ENCODE data around the gene APEH.

The APEH gene

DNA sequence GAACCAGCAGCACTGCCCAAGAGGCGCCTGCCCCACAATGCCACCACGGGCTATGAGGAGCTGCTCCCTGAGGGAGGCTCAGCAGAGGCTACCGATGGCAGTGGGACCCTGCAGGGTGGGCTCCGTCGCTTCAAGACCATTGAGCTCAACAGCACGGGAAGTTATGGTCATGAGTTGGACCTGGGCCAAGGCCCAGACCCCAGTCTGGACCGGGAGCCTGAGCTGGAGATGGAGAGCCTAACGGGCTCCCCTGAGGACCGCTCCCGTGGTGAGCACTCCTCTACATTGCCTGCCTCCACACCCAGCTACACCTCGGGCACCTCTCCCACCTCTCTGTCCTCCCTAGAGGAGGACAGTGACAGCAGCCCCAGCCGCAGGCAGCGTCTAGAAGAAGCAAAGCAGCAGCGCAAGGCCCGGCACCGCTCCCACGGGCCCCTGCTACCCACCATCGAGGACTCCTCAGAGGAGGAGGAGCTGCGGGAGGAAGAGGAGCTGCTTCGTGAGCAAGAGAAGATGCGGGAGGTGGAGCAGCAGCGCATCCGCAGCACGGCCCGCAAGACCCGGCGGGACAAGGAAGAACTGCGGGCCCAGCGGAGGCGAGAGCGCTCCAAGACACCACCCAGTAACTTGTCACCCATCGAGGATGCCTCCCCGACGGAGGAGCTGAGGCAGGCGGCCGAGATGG is 21.8 kb upstream of the APEH start:
- no peak for DNase-seq

DNA sequence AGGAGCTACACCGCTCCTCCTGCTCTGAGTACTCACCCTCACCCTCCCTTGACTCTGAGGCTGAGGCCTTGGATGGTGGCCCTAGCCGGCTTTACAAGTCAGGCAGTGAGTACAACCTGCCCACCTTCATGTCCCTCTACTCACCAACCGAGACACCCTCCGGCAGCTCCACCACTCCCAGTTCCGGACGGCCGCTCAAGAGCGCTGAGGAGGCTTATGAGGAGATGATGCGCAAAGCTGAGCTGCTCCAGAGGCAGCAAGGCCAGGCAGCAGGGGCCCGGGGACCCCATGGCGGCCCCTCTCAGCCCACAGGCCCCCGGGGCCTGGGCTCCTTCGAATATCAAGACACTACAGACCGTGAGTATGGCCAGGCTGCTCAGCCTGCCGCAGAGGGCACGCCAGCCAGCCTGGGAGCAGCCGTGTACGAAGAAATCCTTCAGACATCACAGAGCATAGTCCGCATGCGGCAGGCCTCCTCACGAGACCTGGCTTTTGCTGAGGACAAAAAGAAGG is 21.2 kb upstream of the APEH start:
- DNase-seq: no peak

DNA sequence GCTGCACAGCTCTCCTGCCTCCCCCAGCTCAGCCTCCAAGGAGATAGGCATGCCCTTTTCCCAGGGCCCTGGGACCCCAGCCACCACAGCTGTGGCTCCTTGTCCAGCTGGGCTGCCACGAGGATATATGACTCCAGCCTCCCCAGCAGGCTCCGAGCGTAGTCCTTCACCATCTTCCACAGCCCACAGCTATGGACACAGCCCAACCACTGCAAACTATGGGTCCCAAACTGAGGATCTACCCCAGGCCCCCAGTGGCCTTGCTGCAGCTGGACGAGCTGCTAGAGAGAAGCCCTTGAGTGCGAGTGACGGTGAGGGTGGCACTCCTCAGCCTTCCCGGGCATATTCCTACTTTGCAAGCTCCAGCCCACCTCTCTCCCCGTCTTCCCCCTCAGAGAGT is 20.5 kb upstream of the APEH start:
- DNase-seq: no peak

DNA sequence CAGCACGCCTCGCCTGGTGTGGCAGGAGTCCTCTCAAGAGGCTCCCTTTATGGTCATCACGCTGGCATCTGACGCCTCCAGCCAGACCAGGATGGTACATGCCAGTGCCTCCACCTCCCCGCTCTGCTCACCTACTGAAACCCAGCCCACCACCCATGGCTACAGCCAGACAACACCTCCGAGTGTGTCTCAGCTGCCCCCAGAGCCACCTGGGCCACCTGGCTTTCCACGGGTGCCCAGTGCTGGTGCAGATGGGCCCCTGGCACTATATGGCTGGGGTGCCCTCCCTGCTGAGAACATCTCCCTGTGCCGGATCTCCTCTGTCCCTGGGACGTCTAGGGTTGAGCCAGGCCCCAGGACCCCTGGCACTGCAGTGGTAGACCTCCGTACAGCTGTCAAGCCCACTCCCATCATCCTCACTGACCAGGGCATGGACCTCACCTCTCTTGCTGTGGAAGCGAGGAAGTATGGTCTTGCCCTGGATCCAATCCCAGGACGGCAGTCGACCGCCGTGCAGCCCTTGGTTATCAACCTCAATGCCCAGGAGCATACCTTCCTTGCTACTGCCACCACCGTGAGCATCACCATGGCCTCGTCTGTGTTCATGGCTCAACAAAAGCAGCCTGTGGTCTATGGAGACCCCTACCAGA is 19.9 kb upstream of the APEH start:
- no peak for DNase-seq

DNA sequence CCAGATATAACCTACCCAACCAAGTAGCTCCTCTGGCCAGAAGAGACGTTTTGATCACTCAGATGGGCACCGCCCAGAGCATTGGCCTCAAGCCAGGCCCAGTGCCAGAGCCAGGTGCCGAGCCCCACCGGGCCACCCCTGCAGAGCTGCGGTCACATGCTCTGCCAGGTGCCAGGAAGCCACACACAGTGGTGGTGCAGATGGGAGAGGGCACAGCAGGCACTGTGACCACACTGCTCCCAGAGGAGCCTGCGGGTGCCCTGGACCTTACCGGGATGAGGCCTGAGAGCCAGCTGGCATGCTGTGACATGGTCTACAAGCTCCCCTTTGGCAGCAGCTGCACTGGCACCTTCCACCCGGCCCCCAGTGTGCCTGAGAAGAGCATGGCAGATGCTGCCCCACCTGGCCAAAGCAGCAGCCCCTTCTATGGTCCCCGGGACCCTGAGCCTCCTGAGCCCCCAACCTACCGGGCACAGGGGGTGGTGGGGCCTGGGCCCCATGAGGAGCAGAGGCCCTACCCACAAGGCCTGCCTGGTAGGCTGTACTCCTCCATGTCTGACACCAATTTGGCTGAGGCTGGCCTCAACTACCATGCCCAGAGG is 19.1 kb upstream of the APEH start:
- no peak for DNase-seq

DNA sequence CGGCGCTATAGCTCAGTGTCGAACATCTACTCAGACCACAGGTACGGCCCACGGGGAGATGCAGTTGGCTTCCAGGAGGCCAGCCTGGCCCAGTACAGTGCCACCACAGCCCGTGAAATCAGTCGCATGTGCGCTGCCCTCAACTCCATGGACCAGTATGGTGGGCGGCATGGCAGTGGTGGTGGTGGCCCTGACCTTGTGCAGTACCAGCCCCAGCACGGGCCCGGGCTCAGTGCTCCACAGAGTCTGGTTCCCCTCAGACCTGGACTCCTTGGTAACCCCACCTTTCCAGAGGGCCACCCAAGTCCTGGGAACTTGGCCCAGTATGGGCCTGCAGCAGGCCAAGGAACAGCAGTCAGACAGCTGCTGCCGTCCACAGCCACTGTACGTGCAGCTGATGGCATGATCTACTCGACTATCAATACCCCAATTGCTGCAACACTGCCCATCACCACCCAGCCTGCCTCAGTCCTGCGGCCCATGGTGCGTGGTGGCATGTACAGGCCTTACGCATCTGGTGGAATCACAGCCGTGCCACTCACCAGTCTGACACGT is 18.3 kb upstream of the APEH start:
- DNase-seq: no peak

DNA sequence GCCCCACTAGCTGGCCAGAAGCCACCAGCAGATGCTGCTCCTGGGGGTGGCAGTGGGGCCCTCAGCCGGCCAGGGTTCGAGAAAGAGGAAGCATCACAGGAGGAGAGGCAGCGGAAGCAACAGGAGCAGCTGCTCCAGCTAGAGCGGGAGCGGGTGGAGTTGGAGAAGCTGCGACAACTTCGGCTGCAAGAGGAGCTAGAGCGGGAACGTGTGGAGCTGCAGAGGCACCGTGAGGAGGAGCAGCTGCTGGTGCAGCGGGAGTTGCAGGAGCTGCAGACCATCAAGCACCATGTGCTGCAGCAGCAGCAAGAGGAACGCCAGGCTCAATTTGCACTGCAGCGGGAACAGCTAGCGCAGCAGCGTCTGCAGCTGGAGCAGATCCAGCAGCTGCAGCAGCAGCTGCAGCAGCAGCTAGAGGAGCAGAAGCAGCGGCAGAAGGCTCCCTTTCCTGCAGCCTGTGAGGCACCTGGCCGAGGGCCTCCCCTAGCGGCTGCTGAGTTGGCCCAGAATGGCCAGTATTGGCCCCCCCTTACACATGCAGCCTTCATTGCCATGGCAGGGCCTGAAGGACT is 17.5 kb upstream of the APEH start:
- no peak for DNase-seq

DNA sequence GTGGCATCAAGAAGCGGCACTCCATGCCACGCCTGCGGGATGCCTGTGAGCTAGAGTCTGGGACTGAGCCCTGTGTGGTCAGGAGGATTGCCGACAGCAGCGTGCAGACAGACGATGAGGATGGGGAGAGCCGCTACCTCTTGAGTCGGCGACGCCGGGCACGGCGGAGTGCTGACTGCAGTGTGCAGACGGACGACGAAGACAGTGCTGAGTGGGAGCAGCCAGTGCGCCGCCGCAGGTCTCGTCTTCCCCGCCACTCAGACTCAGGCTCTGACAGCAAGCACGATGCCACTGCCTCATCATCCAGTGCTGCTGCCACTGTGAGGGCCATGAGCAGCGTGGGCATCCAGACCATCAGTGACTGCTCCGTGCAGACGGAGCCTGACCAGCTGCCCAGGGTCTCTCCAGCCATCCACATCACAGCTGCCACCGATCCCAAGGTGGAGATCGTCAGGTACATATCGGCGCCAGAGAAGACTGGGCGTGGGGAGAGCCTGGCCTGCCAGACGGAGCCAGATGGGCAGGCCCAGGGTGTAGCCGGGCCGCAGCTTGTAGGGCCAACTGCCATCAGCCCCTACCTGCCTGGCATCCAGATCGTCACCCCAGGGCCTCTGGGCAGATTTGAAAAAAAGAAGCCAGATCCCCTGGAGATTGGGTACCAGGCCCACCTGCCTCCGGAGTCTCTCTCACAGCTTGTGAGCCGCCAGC is 16.8 kb upstream of the APEH start:
- no peak for DNase-seq

DNA sequence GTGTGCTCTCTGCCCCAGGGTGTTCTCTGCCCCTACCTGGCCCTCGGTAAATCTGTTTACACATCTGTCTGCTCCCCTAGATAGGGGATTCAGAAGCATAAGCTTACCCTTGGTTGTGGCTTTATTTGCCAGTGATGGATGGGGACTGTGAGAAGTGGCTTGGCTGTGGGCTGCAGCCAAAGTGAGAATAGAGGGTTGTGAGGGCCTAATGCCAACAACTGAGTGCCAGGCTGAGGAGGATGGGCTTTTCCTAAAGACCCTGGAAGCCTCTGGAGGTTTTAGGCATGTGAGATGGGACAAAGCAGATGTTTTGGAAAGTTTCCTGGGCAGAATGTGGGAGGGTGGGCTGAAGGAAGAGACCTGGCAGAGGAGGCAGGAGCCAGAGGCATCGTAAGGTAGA is 15.4 kb upstream of the APEH start:
- no peak for DNase-seq

DNA sequence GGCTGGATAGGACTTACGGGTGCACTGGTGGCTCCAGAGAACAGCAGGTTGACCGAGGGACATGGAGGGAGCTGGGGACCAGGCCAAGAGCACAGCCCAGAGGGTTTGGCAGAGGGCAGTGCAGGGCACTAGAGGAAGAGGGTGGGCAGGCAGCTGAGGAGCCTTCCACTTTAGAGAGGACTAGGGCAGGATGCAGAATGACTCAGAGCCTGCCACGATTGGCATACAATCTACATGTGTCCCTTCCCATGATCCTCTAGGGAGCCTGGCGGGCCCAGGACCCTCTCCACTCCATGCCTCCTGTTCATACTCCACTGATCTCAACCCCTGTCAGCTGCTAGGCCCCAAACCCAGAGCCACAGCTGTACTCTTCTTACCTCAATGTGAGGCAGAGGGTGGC is 14.4 kb upstream of the APEH start:
- DNase-seq: no peak

DNA sequence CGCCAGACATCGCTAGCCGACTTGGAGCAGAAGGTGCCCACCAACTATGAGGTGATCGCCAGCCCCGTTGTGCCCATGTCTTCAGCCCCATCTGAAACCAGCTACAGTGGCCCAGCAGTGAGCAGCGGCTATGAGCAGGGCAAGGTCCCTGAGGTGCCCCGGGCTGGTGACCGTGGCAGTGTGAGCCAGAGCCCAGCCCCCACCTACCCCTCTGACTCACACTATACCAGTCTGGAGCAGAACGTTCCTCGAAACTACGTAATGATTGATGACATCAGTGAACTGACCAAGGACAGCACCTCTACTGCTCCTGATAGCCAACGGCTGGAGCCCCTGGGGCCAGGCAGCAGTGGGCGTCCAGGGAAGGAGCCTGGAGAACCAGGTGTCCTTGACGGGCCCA is 12.9 kb upstream of the APEH start:
- no peak for DNase-seq

DNA sequence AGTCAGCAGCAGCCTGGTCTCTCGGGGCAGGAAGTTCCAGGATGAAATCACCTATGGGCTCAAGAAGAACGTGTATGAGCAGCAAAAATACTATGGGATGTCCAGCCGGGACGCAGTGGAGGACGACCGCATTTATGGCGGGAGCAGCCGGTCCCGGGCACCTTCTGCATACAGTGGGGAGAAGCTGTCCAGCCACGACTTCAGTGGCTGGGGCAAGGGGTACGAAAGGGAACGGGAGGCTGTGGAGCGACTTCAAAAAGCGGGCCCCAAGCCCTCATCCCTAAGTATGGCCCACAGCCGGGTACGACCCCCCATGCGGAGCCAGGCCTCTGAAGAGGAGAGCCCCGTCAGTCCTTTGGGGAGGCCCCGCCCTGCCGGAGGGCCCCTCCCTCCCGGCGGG is 12.1 kb upstream of the APEH start:
- DNase-seq: no peak

DNA sequence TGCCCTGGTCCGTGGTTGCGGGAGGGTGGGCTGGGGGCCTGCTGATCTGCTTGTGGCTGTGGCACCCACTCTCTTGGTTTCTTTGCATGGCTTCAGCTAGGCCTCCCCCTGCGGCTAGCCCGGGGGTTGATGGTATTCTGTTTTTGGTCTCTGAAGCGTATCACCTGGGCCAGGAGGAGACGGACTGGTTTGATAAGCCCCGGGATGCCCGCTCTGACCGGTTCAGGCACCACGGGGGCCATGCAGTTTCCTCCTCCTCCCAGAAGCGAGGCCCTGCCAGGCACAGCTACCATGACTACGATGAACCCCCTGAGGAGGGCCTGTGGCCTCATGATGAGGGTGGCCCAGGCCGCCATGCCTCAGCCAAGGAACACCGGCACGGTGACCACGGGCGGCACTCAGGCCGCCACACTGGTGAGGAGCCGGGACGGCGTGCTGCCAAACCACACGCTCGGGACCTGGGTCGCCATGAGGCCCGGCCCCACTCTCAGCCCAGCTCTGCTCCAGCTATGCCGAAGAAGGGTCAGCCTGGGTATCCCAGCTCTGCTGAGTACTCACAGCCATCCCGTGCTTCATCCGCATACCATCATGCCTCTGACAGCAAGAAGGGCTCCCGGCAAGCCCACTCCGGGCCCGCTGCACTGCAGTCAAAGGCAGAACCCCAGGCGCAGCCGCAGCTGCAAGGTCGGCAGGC is 11.3 kb upstream of the APEH start:
- DNase-seq: no peak

DNA sequence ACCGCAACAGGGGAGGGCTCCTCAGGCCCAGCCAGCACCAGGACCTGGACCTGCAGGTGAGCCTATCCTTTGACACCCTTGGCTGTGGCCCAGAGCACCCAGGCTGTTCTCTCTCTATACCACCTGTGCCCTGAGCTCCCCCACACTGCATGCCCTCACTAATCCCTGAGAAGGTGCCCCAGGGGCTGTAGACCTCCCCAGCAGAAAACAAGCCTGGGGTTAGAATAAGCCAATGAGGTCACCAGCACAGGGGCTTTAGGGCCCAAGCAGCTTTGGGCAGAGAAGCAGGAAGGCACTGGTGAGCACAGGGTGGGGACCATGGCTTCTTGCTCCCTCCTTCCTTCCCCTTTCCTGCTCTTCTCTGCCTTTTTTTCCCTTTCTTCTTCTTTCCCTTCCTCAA is 10.3 kb upstream of the APEH start:
- no peak for DNase-seq

DNA sequence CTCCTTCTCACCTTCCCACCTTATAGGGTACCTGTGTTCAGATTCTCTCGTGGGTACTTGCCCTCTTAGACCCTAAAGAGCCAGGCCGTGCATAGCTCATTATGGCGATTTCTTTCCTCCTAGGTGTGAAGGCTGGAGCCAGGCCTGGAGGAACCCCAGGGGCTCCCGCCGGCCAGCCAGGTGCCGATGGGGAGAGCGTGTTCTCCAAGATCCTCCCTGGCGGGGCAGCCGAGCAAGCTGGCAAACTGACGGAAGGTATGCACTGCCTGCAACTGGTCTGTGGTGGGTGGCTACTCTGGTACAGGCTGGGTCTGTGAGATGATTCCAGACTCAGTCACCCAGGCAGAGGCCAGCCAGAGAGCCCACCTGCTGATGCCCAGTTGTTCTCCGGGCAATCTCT is 9.9 kb upstream of the APEH start:
- DNase-seq: no peak

DNA sequence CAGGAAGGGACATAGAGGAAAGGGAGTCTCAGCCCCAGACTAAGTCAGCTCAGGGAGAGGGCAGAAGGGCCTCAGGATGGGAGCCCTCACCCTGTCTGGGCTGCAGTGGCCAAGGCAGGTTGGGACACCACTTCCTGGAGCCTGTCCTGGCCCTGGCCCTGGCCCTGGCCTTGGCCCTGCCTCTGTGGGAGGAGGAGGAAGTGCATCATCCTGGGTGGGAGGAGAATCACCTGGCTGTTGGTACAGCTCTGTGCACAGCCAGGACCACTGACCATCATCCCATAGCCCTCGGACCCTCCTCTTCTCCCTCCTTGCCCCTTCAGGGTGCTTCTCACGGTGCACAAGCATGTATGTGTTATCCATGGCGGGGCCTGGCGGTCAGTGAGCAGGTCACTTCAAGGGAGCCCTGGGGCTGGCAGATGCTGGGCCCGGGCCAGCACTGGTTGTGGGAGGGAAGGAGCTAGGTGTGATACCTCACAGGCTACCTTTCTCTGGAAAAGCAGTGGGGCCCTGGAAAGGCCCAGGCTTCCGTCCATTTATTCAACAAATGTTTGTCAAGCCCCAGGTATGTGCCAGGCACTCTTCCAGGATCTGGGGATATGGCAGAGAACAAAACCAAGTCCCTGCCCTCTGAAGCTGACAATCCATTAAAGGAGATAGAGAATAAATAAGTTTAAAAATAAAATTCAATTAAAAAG is 8.2 kb upstream of the APEH start:
- DNase-seq: no peak

DNA sequence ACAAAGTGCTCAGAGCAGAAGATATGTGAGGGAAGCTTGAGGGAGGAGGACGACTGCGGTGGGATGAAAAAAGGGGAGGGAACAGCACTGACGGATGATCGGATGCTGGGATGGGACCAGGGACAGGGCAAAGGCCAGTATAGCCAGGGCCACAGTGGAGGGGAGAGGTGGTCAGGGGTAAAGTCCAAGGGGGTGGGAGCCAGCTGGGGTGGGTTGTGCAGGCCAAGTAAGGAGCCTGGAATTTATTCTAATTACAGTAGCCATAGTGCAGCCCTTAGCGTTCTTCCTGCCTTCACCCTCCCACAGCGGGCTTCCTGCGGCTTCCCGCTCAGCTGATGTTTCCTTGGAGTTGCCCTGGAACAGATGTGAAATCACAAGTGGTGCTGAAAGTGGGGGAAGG is 7.6 kb upstream of the APEH start:
- no peak for DNase-seq

DNA sequence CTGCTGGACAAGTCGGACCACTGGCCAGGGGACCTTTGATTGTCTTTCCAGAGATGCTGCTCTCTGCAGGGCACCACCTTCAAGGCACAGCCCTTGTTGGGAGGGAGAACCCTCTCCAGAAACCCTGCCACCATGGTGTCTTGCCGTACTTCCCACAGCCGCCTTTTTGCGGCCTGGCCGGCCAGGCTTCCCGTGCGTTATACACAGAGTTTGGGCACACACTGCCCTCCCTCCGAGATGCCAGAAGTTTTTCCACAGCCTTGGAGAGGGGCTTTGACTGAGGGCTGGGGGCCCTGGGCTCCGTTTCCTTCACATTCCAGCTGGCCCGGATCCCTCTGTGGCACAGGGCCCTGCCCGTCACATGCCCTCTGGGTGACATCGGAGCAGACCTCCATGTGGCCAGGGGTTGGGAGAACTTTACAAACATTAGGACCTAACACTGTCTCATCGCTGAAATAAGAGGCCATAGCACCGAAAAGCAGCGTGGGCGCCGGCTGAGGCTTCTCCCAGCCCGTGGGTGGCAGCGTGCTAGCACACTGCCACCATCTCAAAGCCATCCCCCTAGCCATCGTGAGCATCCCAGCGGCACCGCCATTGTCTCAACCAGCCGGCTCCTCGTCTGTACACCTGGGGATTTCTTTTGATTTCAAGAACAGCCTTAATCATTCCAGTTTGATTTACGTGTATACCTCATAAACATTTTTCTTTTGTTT is 6.3 kb upstream of the APEH start:
- no peak for DNase-seq

DNA sequence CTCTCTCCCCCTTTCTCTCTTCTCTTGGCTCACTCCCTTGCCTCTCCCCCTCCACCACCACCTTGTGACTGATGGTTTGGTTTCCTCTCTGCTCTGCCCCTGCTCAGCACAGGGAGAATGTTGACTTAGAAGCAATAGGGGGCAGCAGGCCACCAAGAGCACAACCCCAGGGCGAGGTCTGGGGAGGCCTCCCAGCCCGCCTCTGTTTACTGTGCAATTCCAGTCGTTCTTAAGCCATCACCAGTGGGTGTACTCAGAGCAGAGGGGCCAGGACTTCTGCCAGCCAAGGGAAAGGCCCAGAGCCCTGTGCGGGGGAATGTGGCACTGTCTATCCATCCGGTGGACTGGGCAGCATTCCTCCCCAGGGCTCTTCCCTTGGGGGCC is 5.7 kb upstream of the APEH start:
- no peak for DNase-seq

DNA sequence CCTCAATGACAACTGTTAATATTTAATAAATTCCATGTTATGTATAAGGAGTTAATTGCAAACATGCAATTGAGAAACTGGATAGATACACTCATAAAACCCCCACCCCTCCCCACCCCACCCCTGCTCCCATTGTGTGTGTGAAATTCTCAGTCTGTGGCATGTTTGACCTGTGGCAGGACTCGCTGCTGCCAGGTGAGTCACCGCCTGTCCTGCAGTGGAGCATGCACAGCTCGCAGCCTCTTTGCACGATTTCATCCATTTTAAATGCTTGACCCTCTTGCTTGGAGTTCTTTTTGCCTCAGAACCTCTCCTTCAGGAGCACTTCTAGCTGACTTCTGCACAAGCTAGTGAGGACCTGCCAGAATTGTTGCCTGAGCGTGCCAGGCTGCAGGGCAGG is 5.3 kb upstream of the APEH start:
- DNase-seq: no peak

DNA sequence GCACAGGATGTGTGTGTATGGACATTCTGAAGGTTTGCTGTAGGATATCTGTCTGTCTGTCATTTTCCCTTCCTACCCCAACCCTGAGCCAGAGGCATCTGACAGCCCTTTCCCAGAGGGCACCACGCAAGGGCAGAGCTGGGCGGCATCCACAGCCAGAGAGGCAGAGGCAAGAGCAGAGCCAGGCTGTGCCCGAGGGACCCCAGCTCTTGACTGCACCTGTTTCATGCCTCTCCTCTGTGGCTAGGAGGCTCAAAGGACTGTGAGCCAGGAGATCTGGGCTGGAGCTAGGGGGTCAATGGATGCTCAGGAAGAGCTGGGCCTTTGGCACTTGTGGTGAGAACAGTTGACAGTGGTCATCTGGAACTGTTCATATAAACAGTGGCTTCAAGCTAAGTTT is 4.8 kb upstream of the APEH start:
- DNase-seq: no peak
